PC-9 (cell line): Measurements from ENCODE around the gene LRP8. TPM values are rescaled to one million over a fixed set of nuclear protein-coding genes. Genes with fewer than 3 reads are reported as not detected.

ENCODE experiments used
- BruUV-seq: library from RNA; stranded (reverse); fragments of 400-500 nt; replicated peaks from 2 replicates; lab custom pipeline; 2021; lab: Mats Ljungman, UMichigan
- CTCF ChIA-PET: fragments of 300-600 bp; sonication (Branson Sonifier 250); formaldehyde crosslinking; loops from one replicate; lab custom pipeline; 2022; ENCODE audit warnings: antibody characterized with exemption; lab: Charles Lee
- POLR2A ChIA-PET: fragments of 300-600 bp; sonication (Branson Sonifier 250); formaldehyde crosslinking; loops from one replicate; lab custom pipeline; 2022; ENCODE audit warnings: antibody characterized with exemption; ENCODE audit not compliant: unreplicated experiment; lab: Charles Lee
- DNase-seq, 2 experiments: peaks; one replicate each; pipeline versions ENCODE4 v3.0.0 to v3.0.0-alpha.2; 2015 to 2022; ENCODE audit warnings: mixed read lengths in 1 of 2
- H2AFZ ChIP-seq: fragments of 200-600 bp; sonication (generic); 2 replicates; pipeline ENCODE4 v1.8.1; 2017; ENCODE audit warnings: antibody characterized with exemption
- H3F3A ChIP-seq: fragments of 200-600 bp; sonication (generic); 2 replicates; pipeline ENCODE4 v1.8.1; 2017; ENCODE audit warnings: antibody characterized with exemption, mild to moderate bottlenecking, low read depth; ENCODE audit not compliant: insufficient read depth
- H3K27ac ChIP-seq: fragments of 200-600 bp; sonication (generic); 2 replicates; pipeline ENCODE4 v1.6.1; 2016; ENCODE audit warnings: mixed run types
- H3K27me3 ChIP-seq: fragments of 200-600 bp; sonication (generic); 2 replicates; pipeline ENCODE4 v1.6.1; 2016; ENCODE audit warnings: low read depth, mixed run types; ENCODE audit not compliant: insufficient read depth
- H3K36me3 ChIP-seq: fragments of 200-600 bp; sonication (generic); 2 replicates; pipeline ENCODE4 v1.6.1; 2016; ENCODE audit warnings: low read depth, mixed run types
- H3K4me1 ChIP-seq: fragments of 200-600 bp; sonication (generic); replicated peaks from 2 replicates; pipeline ENCODE4 v1.6.1; 2016; ENCODE audit warnings: mixed run types; ENCODE audit not compliant: insufficient read depth
- H3K4me2 ChIP-seq: fragments of 200-600 bp; sonication (generic); 2 replicates; pipeline ENCODE4 v1.6.1; 2017; ENCODE audit warnings: mixed run types
- H3K4me3 ChIP-seq: fragments of 200-600 bp; sonication (generic); 2 replicates; pipeline ENCODE4 v1.6.1; 2016; ENCODE audit warnings: mixed run types
- H3K79me2 ChIP-seq: fragments of 200-600 bp; sonication (generic); 2 replicates; pipeline ENCODE4 v1.6.1; 2017; ENCODE audit warnings: low read depth, mixed run types
- H3K9me2 ChIP-seq: fragments of 200-600 bp; sonication (generic); 2 replicates; pipeline ENCODE4 v1.8.1; 2017; ENCODE audit warnings: mild to moderate bottlenecking; ENCODE audit not compliant: insufficient read depth
- H3K9me3 ChIP-seq: fragments of 200-600 bp; sonication (generic); 2 replicates; pipeline ENCODE4 v1.8.1; 2016; ENCODE audit warnings: low read depth; ENCODE audit not compliant: insufficient read depth
- H4K20me1 ChIP-seq: fragments of 200-600 bp; sonication (generic); 2 replicates; pipeline ENCODE4 v1.8.1; 2017; ENCODE audit not compliant: insufficient read depth
- EZH2 ChIP-seq: fragments of 200-600 bp; sonication (generic); IDR thresholded peaks from 2 replicates; pipeline ENCODE4 v1.8.0; 2017; ENCODE audit warnings: antibody characterized with exemption, low read depth
- intact Hi-C: fragments of 100-400 bp; cut with micrococcal nuclease; formaldehyde crosslinking; loops from one replicate; pipeline ENCODE4 v1.10.0; 2022; ENCODE audit not compliant: unreplicated experiment
- total RNA-seq: library from RNA; stranded (reverse); gene quantifications from 2 replicates; pipeline ENCODE4 v1.2.3, GENCODE V29; 2021
- TF ChIP-seq, protein P1 (sequence below): fragments of 200-600 bp; sonication (generic); conservative IDR thresholded peaks from 2 replicates; pipeline ENCODE4 v1.6.1; 2017; ENCODE audit warnings: mixed run types, antibody characterized with exemption, mild to moderate bottlenecking, moderate library complexity

Gene LRP8
- total RNA-seq, 1 experiment from 2014 or later = 85.3 TPM

DNA sequence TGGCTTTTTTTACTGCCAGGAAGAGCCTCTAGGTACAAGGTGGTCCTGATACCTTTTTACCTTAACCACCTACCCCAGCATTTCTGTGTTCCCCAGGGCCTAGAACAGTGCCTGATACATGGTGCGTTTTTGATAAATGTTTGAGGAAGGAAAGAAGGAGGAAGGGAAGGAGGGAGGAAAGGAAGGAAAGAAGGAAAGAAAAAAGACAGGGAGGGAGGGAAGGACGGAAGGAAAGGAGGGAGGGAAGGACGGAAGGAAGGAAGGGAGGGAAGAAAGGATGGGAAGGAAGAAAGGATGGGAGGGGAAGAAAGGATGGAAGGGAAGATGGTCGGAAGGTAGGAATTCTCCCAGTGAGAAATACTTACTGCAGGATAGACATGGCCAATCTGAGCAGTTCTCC lies 77.5 kb downstream of the LRP8 start:
- no peaks in the 10 kb centered on the region for H4K20me1 ChIP-seq
- CTCF ChIA-PET = no interaction called here
- H3K4me3 ChIP-seq = no peak overlapping the region
- no peaks in the 10 kb centered on the region for H3K9me2 ChIP-seq
- no peaks in the 10 kb centered on the region for H3K79me2 ChIP-seq
- H3F3A ChIP-seq = peaks cover 12% of the 10 kb centered on the region; the same call in 1 of the 2 replicates
- no peak for DNase-seq
- peaks cover 28% of the 10 kb centered on the region for H3K36me3 ChIP-seq
- POLR2A ChIA-PET = no interaction called here
- no peaks in the 10 kb centered on the region for H3K9me3 ChIP-seq
- no peaks in the 10 kb centered on the region for H3K4me1 ChIP-seq
- no peak overlapping the region for H3K4me2 ChIP-seq
- intact Hi-C loops = no loop called here
- H3K27me3 ChIP-seq = no peaks in the 10 kb centered on the region
- H3K27ac ChIP-seq = no peak overlapping the region
- no TSS peak for BruUV-seq
- TF ChIP-seq, protein P1, sequence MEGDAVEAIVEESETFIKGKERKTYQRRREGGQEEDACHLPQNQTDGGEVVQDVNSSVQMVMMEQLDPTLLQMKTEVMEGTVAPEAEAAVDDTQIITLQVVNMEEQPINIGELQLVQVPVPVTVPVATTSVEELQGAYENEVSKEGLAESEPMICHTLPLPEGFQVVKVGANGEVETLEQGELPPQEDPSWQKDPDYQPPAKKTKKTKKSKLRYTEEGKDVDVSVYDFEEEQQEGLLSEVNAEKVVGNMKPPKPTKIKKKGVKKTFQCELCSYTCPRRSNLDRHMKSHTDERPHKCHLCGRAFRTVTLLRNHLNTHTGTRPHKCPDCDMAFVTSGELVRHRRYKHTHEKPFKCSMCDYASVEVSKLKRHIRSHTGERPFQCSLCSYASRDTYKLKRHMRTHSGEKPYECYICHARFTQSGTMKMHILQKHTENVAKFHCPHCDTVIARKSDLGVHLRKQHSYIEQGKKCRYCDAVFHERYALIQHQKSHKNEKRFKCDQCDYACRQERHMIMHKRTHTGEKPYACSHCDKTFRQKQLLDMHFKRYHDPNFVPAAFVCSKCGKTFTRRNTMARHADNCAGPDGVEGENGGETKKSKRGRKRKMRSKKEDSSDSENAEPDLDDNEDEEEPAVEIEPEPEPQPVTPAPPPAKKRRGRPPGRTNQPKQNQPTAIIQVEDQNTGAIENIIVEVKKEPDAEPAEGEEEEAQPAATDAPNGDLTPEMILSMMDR = no peak
- TF ChIP-seq EZH2 = no peak
- no peak overlapping the region for H2AFZ ChIP-seq

DNA sequence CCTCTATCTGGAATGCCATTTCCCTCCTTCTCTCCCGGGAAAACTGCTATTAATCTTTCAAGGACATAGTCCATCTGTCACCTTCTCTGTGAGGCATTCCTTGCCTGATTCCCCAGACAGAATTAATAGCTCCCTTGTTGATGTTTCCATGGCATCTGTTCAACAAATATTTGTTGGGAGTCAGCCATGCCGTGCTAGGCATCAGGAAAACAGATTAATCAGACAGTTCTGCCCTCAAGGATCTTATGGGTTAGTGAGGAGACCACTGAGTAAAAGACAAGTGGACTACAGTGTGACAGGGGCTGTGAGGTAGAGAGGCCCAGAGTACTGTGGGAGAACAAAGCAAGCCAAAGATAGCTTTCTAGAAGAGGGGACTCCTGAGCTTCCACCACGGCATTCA lies 78.2 kb downstream of the LRP8 start:
- Histone ChIP-seq H3K4me1 (no peaks in the 10 kb centered on the region), H3K4me3 (no peak overlapping the region), H3K36me3 (peaks cover 23% of the 10 kb centered on the region; the same call in 1 of the 2 replicates), H3K79me2 (no peaks in the 10 kb centered on the region), H3K9me2 (no peaks in the 10 kb centered on the region), H3K27me3 (no peaks in the 10 kb centered on the region), H3F3A (peaks cover 15% of the 10 kb centered on the region; the same call in 1 of the 2 replicates), H3K27ac (no peak overlapping the region), H3K9me3 (no peaks in the 10 kb centered on the region), H2AFZ (no peak overlapping the region), H4K20me1 (no peaks in the 10 kb centered on the region), H3K4me2 (no peak overlapping the region)
- ChIA-PET POLR2A (no interaction called here), CTCF (no interaction called here)
- no peak for DNase-seq
- no TSS peak for BruUV-seq
- TF ChIP-seq EZH2 = no peak
- TF ChIP-seq, protein P1 = no peak
- intact Hi-C loops = no loop called here

DNA sequence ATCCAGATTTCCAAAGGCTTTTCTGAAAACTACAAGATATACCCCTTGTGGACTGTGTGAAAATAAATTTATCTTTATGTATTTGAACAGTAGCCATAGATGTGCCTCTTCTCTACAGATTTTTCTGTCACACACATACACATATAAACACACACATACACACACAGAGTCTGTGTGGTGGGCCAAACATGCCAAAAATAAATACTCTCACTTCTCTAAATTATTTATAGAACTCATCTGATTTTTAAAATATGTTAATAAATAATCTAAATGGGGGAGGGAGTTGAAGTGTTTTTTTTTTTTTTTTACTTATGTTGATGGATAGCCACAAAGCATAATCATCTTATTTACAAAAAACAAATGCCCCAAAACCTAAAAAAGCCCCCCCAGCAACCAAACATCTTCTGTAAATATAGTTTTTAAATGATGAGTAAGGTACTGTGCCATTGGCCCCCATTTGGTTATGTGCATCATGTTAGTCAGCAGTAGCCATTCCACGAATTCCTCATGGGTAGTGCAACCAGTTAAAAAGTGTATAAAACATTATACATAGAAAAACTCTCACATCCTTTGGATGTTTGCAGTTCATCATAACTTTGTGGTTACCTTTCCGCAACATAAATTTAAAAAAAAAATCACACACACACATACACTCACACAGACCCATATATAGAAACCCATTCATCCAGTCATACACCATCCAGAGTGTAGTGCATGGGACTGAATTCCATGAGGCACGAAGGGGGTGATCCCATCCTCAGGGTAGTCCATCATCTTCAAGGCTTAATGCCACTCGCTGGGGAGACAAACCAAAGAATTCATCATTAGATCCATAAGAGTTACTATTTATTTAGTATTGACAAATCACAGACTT lies 81.4 kb downstream of the LRP8 start:
- no peak overlapping the region for H2AFZ ChIP-seq
- no peaks in the 10 kb centered on the region for H3K9me2 ChIP-seq
- no peaks in the 10 kb centered on the region for H3K9me3 ChIP-seq
- intact Hi-C loops = no loop called here
- no peak for DNase-seq
- BruUV-seq = no TSS peak
- no peaks in the 10 kb centered on the region for H3K79me2 ChIP-seq
- H3K4me1 ChIP-seq = no peaks in the 10 kb centered on the region
- no peak overlapping the region for H3K4me3 ChIP-seq
- H4K20me1 ChIP-seq = no peaks in the 10 kb centered on the region
- H3K27ac ChIP-seq = no peak overlapping the region
- ChIA-PET POLR2A (no interaction called here), CTCF (no interaction called here)
- TF ChIP-seq EZH2 = no peak
- TF ChIP-seq, protein P1 = no peak
- peaks cover 14% of the 10 kb centered on the region; the same call in 1 of the 2 replicates for H3K36me3 ChIP-seq
- H3K4me2 ChIP-seq = no peak overlapping the region
- H3K27me3 ChIP-seq = no peaks in the 10 kb centered on the region
- H3F3A ChIP-seq = peaks cover 38% of the 10 kb centered on the region
